GM18505 (cell line): Measurements from ENCODE around the gene LYPD6B.

Experiments
- ATAC-seq: cut with Tn5 transposase; IDR thresholded peaks from one replicate; pipeline ENCODE4 v1.9.1; 2021; ENCODE audit not compliant: unreplicated experiment
- POLR2A ChIP-seq: IDR thresholded peaks from 4 replicates; pipeline ENCODE4 v1.6.1; 2011; ENCODE audit warnings: borderline replicate concordance; ENCODE audit not compliant: insufficient read depth, insufficient read length; ENCODE audit errors: extremely low read depth

The LYPD6B gene

DNA sequence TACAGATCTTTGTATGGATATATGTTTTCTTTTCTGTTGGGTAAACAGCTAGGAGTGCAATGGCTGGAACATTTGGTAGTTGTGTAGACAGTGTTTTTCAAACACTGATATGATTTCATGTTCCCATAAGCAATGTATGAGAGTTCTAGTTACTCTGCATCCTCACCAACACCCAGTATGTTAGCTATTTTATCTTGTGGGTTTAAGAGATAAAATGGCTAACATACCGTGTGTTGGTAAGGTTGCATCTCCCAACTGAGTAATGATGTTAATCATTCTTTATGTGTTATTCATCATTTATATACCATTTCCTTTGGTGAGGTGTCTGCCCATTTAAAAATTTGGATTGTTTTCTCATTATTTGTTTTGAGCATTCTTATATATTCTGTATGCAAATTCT is 65.7 kb downstream of the LYPD6B start:
- TF ChIP-seq POLR2A: no peak
- ATAC-seq: no peak

DNA sequence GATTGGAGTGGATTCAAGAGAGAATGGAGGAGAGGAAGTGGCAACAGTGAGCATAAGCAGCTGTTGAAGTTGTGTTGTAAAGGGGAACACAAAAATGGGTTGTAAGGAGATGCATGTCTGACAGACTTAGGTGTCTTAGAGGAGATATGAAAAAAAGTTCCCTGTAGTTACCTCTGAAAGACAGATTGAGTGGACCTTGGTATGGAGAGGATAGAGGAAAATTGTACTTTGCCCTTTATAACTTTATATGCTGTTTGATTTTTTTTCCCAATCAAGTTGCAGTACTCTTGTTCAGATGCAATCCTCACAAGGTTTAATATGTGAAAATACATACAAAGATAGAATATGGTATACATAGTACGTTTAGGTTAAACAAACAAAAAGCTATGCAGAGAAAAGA is 73.6 kb downstream of the LYPD6B start:
- TF ChIP-seq POLR2A: no peak
- ATAC-seq: no peak

DNA sequence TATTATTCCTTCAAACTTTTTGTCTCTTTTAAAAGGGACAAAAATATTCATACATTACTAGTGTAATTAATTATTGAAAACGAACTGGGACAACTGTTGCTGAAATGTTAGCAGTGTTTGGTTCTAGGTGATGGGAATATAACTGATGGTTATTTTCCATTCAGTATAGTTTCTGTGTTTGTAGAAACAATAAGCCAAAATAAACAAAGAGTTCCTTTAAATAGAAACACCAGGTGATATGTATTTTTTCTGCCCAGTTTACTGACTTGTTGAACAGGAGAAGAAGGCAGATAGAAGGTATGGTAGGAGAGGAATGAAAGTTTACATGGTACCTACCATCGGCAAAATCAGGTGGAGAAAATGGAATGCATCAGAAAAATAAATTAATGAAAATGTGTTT is 74.2 kb downstream of the LYPD6B start:
- ATAC-seq: no peak
- no peak for TF ChIP-seq POLR2A

DNA sequence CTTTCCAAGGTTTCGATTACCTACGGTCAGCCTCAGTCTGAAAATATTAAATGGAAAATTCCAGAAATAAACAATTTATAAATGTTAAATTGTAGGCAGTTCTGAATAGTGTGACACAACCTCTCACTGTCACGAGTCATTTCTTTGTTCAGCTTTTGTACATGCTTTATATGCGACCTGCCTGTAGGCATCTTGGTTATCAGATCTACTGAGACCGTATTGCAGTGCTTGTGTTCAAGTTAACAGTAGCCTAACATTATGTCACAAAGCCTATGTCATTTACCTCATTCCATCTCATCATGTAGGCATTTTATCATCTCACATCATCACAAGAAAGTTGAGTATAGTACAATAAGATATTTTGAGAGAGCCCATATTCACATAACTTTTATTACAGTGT is 77.3 kb downstream of the LYPD6B start:
- no peak for ATAC-seq
- TF ChIP-seq POLR2A: no peak

DNA sequence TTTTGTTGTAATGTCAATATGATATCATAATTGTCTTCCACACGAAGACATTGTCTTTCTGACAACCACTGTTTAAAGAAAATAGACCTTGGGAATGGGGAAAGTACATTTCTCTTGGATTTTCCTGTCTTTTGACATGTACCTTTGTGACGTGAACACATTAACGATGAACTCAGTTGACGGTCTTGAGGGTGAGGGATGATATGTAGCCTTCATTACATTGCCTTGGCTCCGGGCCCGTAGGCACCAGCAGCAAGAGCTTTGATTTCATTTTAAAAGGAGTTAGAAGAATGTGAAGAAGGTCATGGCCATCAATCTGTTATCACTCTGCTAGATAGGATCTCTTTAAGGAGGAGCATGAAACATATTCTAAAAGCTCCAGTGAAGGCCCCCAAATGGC is 80.9 kb downstream of the LYPD6B start:
- ATAC-seq: no peak
- TF ChIP-seq POLR2A: no peak

DNA sequence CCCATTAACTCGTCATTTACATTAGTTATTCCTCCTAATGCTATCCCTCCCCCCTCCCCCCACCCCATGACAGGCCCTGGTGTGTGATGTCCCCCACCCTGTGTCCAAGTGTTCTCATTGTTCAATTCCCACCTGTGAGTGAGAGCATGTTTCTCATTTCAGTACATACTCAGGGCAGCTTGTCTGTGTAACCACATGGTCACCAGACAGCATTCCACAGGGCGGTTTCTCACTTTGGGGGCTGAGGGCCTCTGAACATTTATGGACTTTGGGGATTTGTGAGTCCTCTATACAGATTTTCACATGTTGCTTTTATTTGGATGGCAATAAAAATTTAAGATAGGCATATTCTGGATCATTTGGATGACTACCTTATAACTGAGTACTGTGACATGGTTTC is 84.0 kb downstream of the LYPD6B start:
- TF ChIP-seq POLR2A: no peak
- no peak for ATAC-seq

DNA sequence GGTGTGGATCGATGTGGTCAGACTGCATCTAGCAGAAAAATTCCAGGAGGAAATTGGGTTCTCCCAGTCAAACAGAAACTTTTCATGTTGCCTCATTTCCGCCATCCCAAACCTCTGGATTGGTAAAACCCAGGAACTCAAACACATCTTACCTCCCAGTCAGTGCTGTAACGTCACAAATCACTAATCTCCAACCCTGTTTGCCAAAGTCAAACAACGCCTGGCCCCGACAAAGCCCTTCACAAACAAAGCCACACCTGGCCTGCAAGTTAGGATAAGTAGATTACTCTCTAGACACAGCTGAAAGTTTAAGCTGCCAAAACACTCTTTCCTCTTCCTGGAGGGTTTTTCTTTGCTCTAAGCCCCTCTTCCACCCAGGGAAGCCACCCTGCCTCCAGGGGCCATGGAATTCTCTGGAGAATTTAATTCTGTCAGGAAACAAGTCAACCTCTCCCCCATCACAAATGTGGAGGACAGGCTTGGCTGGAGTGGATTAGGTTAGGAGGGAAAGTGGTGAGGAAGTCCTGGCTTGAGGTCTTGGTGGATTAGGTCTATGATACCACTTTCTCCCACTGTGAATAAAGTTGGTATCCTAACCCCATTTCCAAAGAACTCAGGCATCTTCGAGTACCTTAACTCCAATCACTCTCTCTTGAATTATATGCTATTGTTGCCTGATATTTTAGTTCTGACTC is 86.7 kb downstream of the LYPD6B start:
- no peak for ATAC-seq
- no peak for TF ChIP-seq POLR2A

DNA sequence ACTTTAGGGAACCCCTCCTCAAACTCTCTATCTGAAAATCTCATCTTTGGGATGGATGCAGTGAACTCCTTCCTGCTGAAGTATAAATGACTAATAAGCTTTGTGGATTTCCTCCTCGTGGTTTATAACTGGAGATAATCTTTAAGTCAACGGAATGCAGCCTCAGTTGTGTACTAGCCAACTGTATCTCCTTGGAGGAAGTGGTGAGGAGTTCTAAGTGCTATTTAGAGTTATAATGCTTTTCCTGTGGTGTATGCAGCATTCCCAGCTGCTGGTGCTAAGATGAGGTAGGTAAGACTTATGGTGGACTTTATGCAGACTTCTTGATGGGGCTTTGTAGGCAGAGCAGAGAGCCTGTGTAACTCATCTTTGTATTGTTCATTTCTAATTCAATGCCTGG is 90.9 kb downstream of the LYPD6B start:
- no peak for ATAC-seq
- no peak for TF ChIP-seq POLR2A

DNA sequence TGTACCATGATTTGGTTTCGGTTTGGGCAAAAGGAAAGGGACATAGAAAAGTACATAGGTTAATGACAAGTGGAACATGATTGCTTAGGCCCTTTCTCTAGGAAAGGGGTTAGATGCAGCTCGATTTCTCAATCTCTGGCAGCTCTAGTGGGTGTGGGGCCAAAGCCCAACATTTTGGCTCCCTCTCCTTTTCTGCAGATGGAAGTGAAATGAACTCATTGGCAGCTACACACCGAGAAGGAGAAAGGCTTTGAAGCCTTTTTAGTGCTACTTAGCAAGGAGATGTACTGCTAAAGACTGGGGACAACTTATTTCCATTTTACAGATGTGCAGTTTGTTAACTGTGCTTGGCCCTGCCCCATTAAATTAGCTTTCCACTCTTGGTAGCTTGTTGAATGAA is 93.8 kb downstream of the LYPD6B start:
- no peak for TF ChIP-seq POLR2A
- no peak for ATAC-seq

DNA sequence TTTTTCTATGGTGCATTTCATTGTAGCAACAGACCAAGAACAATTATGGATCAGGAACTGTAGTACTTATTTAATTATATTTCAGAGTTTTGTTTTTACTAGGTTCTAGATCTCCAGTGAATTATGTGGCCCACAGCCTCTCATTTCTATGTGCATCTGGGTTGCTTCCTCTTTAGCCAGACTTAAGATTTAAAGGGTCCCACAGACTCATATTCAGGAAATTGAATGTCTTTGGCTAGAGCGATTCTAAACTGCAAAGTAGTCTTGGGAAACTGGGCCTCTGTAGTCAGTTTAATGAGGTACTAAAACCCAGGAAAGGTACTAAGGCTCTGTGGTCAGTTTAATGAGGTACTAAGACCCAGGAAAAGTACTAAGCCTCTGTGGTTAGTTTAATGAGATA is 94.4 kb downstream of the LYPD6B start:
- no peak for TF ChIP-seq POLR2A
- ATAC-seq: no peak

DNA sequence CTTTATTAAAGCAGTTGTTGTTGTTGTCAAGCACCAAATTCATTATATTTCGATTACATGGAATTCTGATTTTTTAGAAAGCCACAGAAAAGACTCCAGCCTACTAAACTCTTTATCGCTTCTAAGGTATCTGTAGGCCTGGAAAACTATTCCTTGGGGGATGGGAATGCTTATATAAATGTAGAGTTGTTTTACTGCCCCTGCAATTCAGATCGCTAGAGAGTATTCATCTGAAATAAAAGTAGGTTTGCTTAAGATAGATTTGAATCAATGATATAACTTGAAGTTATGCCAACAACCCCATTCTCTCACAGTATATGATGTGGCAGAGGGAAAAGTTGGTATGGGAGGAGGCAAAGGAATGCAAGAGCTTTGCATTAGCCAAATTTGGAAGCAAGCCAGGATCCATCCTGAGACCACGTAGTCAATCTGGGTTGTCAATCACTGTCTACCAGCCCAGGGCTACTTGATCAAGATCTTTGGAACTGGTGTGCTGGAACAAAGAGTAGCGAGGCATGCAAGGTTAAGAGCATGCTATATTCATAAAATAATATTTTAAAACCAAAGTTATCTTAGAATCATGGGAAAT is 95.9 kb downstream of the LYPD6B start:
- no peak for TF ChIP-seq POLR2A
- ATAC-seq: no peak

DNA sequence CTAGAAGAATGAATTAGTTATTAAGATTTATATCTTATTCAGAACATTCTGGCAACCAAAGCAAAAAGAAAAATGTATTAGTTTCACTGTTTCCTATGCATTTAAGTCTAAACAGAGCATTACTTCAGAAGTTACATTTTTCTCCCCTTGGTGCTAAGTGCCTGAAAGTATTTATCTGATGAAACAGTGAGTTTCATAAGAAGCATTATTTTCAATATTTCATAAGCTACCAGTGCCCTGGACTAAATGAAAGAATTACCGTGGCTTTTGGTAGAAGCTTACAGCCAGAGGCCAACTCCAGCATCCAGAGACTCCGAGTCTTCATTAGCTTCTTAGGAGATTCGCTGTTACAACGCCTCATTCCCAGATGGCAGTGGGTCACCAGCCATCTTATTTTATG is 97.6 kb downstream of the LYPD6B start:
- ATAC-seq: no peak
- no peak for TF ChIP-seq POLR2A

DNA sequence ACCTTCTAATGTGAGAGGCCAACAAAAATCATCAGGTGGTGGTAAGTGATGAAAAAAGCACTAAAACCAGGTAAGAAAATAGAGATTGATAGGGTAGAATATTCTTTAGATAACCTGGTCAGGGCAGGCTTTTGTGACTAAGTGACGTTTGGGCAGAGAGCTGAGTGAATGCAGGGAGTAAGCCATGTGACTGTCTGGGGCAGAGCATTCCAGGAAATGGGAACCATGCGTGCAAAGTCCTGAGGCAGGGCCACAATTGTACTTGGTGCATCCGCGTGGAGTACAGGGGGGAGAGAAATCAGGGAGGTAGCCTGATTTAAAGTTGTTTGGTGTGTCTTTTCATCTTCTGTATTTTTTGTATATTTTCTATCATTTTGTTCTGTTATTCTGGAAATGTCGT is 102.5 kb downstream of the LYPD6B start:
- no peak for ATAC-seq
- no peak for TF ChIP-seq POLR2A

DNA sequence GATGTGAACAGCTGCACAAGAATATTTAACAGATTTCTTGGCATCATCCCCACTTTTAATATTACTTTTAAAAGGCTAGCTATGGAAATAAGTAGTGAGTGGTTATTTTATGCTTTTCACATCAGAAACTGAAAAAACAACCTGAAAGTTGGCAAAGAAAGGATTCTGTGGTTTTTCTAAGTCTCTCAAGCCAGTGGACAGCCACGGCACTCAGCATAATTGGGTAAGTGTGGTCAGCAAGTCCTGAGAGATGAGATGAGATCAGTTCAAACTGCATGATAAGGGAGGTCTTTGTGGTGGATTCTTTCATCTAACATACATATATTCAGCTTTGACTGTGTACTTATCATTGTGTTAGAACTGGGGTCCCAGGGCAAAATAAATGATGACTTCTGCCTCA is 105.2 kb downstream of the LYPD6B start:
- ATAC-seq: no peak
- TF ChIP-seq POLR2A: no peak

DNA sequence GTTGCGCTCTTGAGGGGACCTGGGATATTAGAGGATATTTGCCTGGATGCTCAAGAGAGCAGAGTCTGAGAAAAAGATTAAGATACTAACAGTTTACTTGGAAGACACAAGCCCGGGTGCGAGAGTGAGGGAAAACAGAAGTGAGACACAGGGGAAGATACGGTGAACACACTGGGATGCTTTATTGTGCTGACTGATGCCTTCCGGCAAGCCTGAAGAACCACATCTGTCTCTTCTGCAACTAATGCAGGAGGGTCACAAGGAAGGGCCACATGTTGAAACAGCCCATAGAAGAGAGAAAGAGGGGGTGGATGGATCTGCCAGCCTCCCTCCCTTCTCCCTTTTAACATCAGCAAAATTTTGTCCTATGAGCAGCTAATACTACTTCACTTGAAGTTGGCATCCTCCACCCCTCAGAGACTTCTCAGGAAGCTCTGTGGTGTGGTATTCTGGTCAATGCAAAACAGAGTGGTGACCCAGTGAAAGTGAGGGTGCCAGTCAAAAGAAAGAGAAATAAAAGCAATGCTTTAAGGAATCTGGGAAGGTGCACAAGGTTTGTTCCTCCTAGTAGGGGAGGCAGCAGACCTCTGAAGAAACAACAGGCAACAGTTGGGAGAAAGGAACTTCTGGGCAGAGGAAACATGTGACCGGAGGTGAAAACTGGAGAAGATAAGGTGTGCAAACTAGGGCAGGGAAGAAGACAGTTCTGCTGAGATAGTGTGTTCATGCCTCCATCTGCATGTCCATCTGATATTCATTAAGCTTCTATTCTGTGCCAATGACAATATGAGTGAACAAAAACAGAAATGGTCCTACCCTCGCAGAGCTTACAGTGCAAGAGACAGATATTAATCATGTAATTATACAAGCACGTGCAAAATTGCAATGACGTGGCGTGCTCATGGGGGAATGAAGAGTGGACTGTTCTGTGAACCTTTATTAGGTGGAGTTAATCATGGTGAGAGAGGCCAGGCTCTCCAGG is 107.1 kb downstream of the LYPD6B start:
- ATAC-seq: no peak
- no peak for TF ChIP-seq POLR2A

DNA sequence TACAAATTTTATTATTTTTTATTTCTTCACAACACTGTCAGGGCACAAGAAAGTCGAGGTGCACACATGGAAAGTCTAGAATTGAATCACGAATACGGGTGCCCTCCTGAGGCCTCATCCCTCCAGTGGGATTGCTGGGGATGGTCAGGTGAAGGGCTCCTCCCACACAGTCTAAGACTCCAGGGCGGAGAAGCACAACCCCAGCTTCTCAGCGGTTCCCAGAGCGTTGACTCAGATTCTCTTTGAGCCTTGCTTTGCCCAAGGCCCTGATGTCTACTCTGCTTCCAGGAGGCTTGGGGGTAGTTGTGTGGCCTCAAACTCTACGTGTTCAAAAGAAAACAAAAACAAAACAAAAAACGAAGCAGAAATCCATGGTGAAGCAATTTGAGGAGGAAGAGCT is 108.4 kb downstream of the LYPD6B start:
- ATAC-seq: no peak
- no peak for TF ChIP-seq POLR2A
